ENCODE results near the gene RMDN2. TPM values are rescaled to one million over a fixed set of nuclear protein-coding genes. Genes with fewer than 3 reads are reported as not detected.

Gene RMDN2
- total RNA-seq, 4 donors from 2014 or later, result 8.9 to 14.6 (median 13.3) TPM

GRCh38 chr2:38060236-38061018 lies 135.3 kb downstream of the RMDN2 start:
- whole genome bisulfite sequencing, 2 donors, result 74 to 82% methylated on average over 5 of the region's 5 CpGs
- intact Hi-C loops (cut with DNase I), result no loop called here
- no peak overlapping the region for H3K4me3 ChIP-seq (replicated peaks in 1 of 3)
- DNase-seq, result no peak
- no peak overlapping the region for H3K27ac ChIP-seq
- H3K36me3 ChIP-seq, result no peaks in the 10 kb centered on the region
- H3K9me3 ChIP-seq, result no peaks in the 10 kb centered on the region
- H3K4me1 ChIP-seq, result no peaks in the 10 kb centered on the region
- no peaks in the 10 kb centered on the region for H3K27me3 ChIP-seq
- TF ChIP-seq, protein P1, sequence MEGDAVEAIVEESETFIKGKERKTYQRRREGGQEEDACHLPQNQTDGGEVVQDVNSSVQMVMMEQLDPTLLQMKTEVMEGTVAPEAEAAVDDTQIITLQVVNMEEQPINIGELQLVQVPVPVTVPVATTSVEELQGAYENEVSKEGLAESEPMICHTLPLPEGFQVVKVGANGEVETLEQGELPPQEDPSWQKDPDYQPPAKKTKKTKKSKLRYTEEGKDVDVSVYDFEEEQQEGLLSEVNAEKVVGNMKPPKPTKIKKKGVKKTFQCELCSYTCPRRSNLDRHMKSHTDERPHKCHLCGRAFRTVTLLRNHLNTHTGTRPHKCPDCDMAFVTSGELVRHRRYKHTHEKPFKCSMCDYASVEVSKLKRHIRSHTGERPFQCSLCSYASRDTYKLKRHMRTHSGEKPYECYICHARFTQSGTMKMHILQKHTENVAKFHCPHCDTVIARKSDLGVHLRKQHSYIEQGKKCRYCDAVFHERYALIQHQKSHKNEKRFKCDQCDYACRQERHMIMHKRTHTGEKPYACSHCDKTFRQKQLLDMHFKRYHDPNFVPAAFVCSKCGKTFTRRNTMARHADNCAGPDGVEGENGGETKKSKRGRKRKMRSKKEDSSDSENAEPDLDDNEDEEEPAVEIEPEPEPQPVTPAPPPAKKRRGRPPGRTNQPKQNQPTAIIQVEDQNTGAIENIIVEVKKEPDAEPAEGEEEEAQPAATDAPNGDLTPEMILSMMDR (IDR thresholded peaks at IDR 0.05), result no peak
- no peak for TF ChIP-seq POLR2A (IDR thresholded peaks at IDR 0.05)

- DNase-seq, result no peak
- intact Hi-C loops (cut with DNase I), result no loop called here
- Histone ChIP-seq H3K27me3 (no peaks in the 10 kb centered on the region), H3K4me3 (replicated peaks in 1 of 3) (no peak overlapping the region), H3K4me1 (peaks cover 0 to 6% of the 10 kb centered on the region in 2 donors), H3K9me3 (no peaks in the 10 kb centered on the region), H3K27ac (no peak overlapping the region), H3K36me3 (no peaks in the 10 kb centered on the region)
- no peak for TF ChIP-seq POLR2A (IDR thresholded peaks at IDR 0.05)
- TF ChIP-seq, protein P1 (IDR thresholded peaks at IDR 0.05), result no peak
- 86 to 89% methylated on average over 5 of the region's 5 CpGs for WGBS, 2 donors
Measured at GRCh38 chr2:38064801-38065501, 139.9 kb downstream of the RMDN2 start.

DNA sequence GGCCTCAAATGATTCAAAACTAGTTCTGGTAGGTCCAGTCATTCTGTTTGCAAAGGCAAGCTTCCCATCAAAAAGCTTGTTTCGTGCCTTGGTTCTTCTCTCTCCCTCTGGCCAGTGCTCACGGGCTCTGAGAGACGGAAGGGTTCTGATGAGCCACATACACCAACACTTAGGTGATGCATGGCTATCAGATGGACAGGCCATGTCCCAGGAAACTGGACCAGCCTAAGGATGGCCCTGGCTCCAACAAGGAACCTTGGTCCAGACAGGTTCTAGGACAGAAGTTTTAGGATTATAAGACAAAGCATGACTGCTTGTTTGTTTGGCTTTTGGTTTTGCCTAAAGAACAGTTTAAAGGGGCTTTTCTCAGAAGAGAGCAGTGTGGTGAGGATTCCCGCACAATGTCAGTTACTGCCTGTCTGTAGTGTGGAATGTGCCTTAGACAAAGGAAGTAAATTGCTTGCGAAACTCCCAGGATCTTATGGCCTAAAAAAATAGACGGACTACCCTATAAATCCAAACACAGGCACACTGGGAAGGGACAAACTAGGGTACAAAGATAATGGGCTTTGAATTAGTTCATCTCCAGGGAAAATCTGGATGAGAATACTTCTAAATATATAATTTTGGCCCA lies 140.5 kb downstream of the RMDN2 start:
- no peaks in the 10 kb centered on the region for H3K9me3 ChIP-seq
- 87 to 91% methylated on average over 6 of the region's 6 CpGs for WGBS, 2 donors
- H3K27ac ChIP-seq, result no peak overlapping the region
- peaks cover 0 to 6% of the 10 kb centered on the region in 2 donors for H3K4me1 ChIP-seq
- no peak for DNase-seq
- H3K27me3 ChIP-seq, result no peaks in the 10 kb centered on the region
- H3K4me3 ChIP-seq (replicated peaks in 1 of 3), result no peak overlapping the region
- intact Hi-C loops (cut with DNase I), result no loop called here
- TF ChIP-seq, protein P1 (IDR thresholded peaks at IDR 0.05), result no peak
- no peak for TF ChIP-seq POLR2A (IDR thresholded peaks at IDR 0.05)
- H3K36me3 ChIP-seq, result no peaks in the 10 kb centered on the region

GRCh38 chr2:38066421-38067115 lies 141.5 kb downstream of the RMDN2 start:
- WGBS, 2 donors, result 46 to 50% methylated on average over 6 of the region's 6 CpGs
- Histone ChIP-seq H3K27me3 (no peaks in the 10 kb centered on the region), H3K36me3 (no peaks in the 10 kb centered on the region), H3K4me3 (replicated peaks in 1 of 3) (no peak overlapping the region), H3K27ac (no peak overlapping the region), H3K9me3 (no peaks in the 10 kb centered on the region), H3K4me1 (peaks cover 0 to 6% of the 10 kb centered on the region in 2 donors)
- peak in 1 of 2 donors; percentile 11 for DNase-seq
- intact Hi-C loops (cut with DNase I), result no loop called here
- no peak for TF ChIP-seq POLR2A (IDR thresholded peaks at IDR 0.05)
- TF ChIP-seq, protein P1 (IDR thresholded peaks at IDR 0.05), result no peak

Other genes starting within 250 kb of the RMDN2 start
- 10 to 100 TPM; 10.4 to 42.2 (median 18.4) TPM for gene CYP1B1, start 150.9 kb downstream of the RMDN2 start, total RNA-seq

Measured in thyroid gland (tissue), 4 donors.